ENCODE results near the gene SLC10A7.

DNA sequence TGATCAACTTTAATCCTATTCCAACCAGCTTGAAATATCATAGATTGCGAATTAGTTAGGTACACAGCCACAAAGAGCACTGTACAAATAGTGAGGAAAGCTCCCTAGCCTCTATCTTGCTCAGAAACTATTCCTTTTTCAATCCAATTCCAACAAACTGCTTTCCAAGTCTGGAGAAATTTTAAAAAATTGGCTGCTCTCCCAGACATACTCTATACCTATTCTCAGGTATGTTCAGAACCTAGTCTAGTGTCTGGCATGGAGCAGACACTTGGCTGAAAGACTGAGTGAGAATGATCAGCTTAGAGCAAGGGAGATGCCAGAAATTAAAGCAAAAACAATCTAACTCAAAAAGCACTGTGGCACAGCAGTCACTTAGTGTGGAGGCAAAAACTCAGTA is 105.9 kb downstream of the SLC10A7 start:
- TF ChIP-seq POLR2AphosphoS5 (IDR thresholded peaks at IDR 0.05) (no peak), POLR2A (IDR thresholded peaks at IDR 0.05) (no peak)
